ENCODE results near the gene JPT2.

DNA sequence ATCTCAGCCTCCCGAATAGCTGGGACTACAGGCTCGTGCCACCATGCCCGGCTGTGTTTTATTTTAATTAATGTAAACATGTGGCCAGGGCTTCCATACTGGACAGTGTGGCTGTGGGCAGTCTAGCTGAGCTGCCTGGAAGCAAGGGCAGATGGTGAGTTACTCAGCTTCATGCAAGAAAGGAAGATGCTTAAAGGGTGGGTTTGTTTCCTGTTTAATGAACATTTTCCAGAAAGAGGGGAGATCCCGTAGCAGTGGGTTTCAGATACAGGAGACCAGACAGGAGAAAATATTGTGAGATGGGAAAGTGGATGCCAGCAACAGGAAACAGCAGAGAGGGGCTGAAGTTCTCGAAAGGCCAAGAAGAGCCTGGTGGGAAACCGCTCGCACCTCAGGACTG, 35.3 kb downstream of the JPT2 start:
- TF ChIP-seq, protein P1, sequence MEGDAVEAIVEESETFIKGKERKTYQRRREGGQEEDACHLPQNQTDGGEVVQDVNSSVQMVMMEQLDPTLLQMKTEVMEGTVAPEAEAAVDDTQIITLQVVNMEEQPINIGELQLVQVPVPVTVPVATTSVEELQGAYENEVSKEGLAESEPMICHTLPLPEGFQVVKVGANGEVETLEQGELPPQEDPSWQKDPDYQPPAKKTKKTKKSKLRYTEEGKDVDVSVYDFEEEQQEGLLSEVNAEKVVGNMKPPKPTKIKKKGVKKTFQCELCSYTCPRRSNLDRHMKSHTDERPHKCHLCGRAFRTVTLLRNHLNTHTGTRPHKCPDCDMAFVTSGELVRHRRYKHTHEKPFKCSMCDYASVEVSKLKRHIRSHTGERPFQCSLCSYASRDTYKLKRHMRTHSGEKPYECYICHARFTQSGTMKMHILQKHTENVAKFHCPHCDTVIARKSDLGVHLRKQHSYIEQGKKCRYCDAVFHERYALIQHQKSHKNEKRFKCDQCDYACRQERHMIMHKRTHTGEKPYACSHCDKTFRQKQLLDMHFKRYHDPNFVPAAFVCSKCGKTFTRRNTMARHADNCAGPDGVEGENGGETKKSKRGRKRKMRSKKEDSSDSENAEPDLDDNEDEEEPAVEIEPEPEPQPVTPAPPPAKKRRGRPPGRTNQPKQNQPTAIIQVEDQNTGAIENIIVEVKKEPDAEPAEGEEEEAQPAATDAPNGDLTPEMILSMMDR (IDR thresholded peaks at IDR 0.05), result no peak
- TF ChIP-seq EP300 (IDR thresholded peaks at IDR 0.05), result no peak
- no peak for TF ChIP-seq POLR2A (IDR thresholded peaks at IDR 0.05)
